ENCODE measurements around the gene DALRD3.

DALRD3 gene

DNA sequence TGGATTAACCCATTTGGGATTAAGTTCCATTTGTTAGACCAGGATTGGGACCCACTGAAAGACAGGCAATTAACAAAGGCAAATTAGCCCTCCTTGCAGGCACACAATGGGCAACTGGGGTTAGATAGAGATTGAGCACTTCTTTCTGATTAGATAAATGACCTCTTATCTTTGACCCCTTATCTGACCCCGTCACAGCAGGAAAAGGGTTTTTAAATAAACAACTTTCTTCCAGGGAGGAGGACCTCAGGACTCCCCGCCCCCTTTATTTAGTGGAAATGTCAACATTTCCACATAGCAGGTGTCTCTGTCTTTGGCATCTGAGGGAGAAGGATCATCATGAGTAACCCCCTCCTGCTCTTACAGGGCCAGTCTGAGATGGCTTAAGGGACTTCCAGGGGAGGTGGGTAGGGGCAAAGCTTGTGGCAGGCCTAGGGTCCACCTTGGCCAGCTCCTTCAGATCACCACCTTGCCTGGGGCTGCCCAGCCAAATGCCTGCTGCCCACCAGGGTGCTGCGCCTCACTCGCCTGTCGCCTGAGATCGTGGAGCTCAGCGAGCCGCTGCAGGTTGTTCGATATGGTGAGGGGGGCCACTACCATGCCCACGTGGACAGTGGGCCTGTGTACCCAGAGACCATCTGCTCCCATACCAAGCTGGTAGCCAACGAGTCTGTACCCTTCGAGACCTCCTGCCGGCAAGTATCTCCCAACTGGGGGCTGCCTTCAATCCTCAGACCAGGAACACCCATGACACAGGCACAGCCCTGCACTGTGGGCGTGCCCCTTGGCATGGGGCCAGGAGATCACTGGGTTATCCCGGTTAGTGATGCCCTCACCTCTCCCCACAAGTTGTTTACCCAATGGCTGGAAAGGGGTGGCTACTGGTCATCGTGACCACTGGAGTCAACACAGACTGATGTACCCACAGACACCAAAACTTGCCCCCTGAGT, 13.8 kb downstream of the DALRD3 start:
- no peak for DNase-seq

DNA sequence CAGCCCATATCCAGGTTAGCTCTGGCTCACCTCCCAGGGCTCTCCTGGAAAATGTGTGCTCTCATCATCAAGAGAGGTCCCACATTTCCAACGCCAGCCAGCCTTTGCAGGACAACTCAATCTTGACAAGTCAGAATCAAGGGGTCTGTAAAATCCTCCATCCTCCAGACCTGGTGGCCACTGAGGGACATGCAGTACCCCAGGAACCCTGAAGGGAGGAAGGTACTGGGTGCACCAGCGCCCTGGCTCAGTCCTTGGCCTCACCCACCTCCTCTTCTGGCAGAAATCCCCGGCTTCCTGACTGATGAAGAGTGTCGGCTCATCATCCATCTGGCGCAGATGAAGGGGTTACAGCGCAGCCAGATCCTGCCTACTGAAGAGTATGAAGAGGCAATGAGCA, 17.2 kb downstream of the DALRD3 start:
- no peak for DNase-seq

DNA sequence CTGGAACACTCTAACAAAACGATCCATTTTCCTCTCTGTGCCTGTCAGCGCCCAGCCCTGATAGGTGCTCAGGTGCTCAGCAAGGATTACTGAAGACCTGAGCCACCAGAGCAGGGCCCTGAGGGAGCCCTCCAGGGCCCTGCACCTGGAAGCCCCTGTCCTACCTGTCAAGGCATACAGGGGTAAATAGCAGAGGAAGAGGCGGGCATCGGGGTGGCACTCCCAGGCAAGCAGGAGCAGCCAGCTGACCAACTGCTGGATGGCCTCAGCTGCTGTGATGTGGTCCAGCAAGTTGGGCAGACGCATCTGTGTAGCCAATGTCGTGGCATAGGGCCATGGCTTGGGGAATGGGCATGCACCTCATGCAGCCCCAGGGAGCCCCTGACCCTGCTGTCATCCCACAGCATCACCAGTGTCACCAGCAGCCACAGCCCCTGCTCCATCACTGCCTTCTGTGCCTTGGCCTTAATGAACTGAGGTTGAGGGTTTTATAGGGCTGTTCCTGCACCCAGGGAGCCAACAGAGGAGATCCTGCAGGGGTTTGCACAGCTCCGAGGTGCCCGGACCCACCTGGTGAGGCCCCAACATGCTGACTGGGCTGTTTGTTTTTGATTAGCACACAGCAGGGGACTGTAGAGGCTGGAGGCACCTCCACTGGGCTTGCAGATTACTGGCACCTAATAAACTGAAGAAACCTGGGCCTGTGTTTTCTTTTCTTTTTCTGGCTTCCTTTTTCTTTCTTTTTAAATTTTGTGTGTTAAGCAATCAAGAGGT, 19.1 kb downstream of the DALRD3 start:
- DNase-seq = no peak

DNA sequence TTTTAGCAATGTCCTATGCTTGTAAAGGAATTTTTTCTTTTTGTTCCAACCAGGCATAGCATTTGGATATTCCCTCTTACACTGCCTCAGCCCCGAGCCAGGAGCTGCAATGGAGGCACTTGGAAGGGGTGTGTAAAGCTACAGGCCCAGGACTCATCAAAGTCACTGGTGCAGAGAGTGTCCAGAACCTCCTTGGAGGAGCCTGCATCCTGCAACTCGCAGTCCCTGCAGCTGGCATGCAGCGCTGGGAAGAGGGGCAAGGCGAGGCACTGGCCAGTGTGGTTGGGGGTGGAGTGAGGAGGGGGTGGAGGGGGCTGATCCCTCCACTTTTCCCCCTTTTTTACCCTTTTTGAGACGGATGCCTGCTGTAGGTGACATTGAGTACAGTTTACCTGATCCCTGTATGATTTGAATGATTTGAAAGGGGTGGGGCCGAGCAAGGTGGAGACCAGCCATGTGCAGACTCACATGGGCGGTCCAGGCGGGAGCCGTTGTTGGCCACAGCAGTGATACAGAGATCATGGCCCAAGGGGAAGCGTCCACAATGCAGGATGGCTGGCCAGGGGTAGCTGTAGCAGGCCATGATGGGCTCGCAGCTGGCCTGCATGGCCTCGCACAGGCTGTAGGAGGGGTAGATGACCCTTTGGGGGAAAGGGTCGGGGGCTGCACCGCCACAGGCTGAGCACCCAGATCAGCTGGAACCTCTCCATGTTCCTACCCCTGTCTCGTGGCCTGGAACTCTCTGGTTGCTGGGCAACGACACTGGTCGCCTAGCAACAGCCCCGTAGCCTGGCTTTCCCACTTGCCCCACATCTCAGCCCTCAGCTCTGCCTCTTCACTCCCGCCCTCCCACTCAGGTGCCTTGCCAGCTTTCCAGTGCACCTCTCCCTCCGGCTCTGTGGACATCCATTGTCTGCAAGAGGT, 20.4 kb downstream of the DALRD3 start:
- no peak for DNase-seq

DNA sequence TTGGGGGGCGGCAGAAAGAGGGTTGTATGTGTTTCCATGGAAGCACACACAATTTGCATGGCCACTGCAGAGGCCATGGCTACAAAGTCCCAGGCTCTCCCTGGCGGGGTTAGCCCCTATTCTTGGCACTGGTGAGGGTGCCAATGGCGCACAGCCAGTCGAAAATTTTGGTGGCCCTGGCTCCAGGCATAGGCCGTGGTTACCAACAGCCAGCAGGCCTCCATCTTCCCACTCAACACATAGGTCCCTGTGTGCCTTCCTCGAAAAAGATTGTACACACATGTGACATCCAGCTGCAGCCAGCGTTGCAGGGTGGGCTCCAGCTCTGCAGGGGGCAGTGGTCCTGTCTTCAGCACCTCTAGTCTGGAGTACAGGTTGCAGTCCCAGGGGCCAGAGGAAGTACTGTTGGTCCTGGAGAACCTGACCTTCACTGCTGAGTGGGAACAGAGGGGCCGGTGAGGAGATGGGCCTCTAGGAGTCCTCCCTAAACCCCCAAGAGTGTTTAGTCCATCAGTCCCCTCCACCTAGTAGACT, 21.2 kb downstream of the DALRD3 start:
- DNase-seq = no peak

DNA sequence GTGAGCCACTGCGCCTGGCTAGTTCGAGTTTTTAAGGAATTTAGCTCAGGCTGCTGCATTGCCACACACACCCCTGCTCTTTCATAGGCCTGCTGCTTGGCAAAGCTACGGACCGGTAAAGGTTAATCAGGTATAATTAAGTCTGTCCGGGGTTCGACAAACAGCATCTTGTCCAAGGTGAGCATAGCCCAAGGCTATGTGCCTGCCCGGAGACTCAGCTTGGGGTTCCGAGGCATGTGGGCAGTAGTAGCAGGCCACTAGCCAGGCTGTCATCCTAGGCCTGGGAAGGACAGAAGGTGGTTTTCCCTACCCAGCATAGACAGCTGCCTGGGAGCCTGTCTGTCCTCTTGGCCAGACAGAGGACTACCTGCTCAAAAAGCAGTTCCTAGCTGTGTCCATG, 21.7 kb downstream of the DALRD3 start:
- no peak for DNase-seq

DNA sequence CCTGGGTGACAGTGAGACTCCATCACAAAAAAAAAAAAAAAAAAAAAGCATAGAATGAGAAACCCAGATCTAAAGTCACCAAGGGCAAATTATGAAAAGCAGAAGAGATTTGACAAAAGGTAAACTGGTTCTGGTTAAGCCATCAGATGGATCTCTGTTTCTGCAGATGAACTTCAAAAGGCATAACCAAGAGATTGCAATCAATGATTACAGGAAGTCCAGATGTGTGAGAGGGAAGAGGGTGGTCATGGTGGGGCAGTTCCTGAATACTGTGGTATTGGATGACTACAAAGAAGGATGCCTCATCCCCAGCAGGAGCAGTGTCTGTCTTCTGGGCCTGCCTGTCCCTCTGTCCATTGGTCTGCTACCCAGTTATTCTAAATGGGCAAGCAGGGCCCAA, 24.5 kb downstream of the DALRD3 start:
- DNase-seq = no peak

DNA sequence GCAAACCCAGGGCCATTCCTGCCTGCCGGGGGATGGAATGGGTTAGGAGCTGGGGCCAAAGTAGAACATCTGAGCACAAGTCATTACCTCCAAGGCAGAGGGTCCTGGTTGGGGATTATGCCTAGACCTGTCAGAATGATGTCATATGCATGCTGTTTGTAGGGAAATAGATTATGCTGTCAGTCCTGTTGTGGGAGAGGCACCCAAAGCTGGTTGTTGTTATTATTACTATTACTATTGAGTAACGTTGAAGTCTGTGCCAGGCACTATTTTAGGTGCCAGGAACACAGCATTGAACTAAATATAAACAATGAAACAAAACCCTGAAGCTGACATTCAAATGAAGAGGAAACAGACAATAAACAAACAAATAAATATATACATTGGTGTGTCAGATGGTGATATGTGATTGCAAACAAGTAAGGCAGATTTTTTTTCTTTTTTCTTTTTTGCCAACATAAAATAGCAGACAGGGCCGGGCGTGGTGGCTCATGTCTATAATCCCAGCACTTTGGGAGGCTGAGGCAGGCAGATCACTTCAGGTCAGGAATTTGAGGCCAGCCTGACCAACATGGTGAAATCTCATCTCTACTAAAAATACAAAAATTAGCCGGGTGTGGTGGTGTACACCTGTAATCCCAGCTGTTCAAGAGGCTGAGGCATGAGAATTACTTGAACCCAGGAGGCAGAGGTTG, 26.4 kb downstream of the DALRD3 start:
- no peak for DNase-seq

DNA sequence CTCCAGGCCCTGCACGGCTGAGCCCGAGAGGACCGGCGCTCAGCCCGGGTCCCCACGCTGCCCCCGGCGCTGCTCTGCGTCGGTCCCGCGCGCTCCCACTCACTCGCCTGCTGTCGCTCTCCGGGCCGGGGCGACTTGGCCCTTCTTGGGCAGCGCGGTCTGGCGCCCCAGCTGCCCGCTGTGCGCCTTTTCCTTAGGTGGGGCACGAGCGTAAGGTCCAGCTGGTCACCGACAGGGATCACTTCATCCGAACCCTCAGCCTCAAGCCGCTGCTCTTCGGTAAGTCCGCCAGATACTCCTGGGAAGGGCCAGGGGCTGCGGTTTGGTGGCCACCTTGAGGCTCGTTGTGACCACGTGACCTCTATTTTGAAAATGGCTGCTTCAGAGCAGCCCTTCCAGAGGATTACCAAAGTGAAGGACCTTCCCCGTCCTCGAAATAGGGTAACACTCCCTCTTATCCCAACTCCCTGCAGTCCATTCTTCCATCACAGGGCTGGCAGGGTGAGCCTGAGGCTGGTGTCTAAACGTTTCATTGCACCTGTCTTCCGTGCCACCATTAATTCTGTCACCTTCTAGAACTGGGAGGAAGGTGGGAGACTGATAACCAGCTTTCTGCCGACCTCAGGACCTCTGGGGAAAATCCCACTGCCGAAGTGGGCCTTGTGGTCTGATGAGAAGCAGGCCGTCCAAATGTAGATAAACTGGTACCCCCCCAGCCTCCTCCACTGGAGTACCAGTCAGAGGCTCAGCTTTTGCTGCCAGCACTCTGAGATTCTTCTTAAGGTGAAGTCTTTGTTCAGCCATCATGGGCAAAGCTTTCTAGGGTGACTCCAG, 27.5 kb downstream of the DALRD3 start:
- no peak for DNase-seq

DNA sequence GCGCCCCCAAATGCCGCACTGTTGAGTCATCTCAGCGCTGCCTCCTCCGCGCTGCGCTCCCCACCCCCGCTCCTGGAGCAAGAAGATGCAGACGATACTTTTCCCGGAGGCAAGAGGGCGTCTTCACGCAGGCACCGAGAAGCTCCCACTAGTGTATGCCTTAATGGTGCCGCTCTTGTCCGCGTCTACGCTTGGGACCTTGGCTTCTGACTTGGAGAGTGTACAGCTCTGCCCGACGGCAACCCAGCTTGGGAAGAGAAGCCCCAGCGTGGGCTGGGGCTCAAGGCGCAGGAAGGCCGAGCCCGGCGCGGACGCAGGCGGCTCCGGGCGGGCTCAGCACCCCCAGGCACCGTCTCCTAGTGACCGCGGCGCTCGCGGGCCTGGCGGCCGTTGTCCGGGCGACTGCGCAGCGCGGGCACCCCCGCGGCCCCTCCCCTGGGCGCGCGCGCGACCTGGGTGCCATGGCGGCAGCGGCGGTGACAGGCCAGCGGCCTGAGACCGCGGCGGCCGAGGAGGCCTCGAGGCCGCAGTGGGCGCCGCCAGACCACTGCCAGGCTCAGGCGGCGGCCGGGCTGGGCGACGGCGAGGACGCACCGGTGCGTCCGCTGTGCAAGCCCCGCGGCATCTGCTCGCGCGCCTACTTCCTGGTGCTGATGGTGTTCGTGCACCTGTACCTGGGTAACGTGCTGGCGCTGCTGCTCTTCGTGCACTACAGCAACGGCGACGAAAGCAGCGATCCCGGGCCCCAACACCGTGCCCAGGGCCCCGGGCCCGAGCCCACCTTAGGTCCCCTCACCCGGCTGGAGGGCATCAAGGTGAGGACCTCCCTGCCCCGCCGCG, 28.4 kb downstream of the DALRD3 start, which contains the start of gene P4HTM:
P4HTM (plus strand) TSS at position 446 of the 840 bp plus-strand sequence; CDS start at position 462, 16 bp downstream.
- peak; percentile 91 for DNase-seq

DNA sequence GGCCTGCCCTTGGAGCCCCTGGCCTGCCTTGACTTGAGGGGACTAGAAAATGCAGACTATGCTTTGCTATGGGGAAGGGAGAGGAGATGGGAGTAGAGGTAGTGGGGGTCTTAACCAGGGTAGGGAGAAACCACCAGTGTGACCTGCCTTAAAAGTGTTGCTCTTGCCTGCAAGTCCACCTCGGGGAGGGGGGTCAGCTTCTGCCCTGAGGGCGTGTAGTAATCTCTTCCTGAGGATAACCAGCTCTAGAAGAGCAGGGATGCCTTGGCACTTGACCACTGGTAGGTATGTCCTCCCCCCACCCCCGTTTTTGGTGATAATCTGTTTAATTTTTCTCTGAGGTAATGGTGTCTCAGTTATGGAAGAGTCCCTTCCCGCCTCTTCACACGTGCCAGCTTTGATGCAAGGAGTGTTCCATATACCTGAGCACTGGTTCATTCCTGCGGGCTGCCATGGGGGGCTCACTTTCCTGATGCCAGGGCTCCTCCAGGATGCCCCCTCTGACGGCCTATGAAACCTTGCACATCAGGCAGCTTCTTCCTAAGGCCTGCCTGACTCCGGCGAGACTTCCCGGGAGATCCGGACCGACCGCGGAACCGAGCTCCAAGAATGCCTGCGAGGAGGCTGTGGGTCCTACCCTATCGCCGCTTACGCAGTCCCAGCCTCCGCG, 29.1 kb downstream of the DALRD3 start:
- DNase-seq = no peak

DNA sequence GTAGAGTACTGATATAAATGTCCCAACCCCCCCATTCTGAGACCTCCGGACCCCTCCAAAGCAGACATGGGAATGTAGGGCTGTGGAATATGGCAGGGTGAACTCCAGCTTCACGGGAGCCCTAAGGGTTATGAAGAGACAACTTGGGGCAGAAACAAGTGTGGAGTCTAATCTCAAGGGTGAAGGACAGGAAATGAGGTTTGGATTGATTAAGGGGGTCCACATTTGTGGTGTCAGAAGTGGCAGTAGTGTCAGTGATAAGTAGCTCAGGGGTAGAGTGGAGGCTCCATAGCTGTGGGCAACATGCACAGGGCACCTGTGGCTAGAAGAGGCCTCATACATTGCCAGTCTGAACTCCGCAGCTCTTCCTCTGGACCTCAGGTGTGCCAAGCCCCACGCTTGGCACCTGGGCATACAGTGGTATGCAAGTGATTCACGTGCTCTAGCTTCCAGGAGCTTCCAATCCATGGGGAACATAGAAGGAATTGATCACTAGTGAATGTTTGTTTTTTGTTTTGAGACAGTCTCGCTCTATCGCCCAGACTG, 32.5 kb downstream of the DALRD3 start:
- no peak for DNase-seq

DNA sequence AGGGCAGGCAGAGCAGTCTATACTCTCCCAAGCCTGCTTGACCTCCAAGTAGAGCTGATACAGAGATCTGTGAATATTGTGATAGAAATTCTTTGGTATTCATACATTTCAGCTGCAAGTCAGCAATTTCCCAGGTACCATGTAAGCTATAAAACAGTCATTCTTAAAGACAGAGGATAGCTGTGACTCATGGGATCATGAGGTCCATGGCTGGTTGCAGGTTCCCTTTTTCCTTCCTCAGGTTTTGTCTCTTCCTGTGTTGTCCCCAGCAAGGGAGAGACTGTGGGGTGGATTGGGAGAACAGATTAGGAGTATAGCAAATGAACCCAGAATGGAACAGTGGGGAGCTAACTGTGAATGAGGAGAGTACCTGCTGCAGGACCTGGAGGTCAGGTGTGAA, 33.7 kb downstream of the DALRD3 start:
- DNase-seq = no peak

DNA sequence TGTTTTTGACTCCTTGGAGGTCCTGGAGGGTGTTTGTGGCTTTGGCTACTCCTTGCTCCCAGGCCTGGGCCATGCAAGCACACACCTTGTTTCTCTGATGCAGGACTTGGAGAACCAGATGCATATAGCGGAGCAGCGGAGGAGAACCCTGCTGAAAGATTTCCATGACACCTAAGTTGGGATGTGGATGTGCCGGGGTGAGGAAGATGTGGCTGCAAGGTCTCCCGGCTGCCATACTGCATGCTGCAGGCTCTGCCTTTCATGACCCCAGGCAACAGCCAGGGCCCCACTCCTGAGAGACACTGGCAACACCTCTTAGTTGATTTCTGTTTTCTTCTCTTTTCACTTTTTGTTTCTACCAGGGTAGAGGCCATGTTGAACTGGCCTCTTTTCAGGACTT, 35.3 kb downstream of the DALRD3 start:
- DNase-seq = no peak

DNA sequence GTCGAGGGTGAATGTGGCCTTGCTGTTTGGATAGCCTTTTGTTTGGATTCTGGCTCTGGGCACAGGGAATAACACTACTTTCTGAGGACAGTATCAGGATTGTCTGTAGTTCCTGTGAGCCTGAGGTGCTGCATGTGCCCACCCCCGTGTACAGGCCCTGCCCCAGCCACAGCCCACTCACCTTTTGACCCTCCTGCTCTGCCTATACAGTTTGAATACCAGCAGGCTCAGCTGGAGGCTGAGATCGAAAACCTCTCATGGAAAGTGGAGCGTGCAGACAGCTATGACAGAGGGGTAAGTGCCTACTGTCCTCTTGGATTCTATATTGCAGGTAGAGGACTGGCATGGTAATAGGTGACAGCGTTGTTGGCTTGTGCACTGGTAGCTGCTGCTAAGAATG, 35.7 kb downstream of the DALRD3 start:
- DNase-seq = no peak

DNA sequence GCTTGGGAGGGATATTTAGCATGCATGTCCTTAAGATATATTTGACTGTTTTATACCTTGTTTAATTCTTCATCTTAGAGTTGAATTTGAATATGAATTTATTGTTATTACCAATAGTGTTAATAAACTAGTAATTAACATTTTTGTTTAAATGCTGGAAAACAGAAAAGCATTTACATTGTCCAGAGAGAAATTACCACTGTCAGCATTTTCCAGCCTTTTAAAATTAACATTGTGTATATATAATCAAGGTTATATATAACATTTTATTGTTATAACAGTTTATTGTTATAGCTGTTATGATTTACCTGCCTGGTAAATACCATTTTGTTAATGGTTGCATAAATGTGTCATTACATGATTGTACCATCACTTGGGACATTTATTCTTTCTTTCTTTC, 36.4 kb downstream of the DALRD3 start:
- DNase-seq = no peak

DNA sequence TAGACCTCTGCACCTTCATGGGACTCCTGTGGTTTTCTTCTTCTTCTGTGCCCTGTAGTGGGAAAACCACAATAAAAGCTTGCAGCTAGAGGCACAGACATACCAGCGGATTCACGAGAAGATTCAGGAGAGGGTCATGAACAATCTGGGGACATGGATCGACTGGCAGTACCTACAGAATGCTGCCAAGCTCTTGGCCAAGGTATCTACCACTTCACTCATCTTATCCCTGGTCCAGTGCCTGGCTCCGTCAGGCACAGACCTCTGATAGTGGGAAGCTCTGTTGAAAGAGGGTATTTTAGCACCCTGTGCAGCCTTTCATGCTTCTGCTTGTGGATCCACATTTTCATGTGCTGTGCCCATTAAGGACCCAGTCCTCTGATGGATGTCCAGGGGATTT, 38.1 kb downstream of the DALRD3 start:
- no peak for DNase-seq

DNA sequence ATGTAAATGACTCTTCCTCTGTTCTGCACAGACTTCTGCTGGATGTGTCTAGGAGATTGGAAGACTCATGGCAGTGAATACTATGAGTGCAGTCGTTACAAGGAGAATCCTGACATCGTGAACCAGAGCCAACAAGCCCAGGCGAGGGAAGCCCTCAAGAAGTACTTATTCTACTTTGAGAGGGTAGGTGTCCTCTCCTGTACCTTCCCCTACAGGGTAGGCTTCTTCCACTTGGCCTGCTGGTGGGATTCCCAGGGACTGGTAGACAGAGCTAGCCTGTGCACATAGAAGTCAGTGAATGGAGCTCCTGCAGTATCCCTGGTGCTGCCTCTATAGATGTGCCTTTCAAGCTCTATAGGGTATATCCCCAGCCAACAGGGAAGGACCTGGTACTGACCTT, 38.9 kb downstream of the DALRD3 start:
- no peak for DNase-seq
